Kidney tubule cell (primary cell): ENCODE measurements around the gene DAP.
A peak's percentile ranks its signal among the peaks of the same experiment; 100 is the strongest.

Source experiments
- DNase-seq: peaks from one replicate; pipeline ENCODE4 v3.0.0-alpha.2; 2018; ENCODE audit warnings: low spot score

The DAP gene

DNA sequence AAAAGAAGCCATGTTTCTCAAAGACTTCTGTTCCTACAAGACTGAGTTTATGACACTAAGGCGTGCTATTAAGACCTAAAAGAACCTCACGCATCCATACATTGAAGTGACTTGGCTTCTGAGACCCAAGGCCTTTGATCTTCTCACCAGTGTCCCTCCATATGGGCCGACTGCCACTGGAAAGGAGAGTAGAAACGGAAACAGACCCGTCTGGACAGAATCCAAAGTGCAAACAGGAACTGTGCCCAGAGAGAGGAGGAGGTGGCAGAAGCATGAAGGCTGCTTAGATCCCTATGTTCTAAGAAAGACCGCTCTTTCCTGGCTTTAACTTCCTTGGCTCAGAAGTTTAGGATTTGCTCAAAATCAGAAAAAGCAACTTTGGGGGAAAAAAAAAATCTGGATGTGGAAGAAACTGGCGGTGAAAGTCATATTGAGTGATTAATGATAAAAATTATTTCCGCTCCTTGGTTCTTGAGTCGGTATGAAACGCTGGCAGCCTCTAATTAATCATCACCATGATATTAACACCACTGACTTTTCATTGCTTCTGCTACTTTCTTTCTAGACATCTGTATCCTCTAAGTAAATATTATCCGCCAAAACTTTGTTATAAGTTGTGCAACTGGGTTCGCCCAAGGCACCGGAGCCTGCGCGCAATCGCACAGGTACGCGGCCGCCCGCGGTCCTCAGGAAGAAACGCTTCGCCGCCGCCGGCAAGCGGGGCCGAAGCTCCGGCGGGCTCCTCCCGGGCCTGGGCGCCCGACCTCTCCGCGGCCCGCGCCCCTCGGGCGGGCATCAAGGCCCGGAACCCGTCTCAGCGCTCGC lies 726 bp downstream of the DAP start:
- DNase-seq, result peak; percentile 67

GRCh38 chr5:10759111-10759510 lies 1.9 kb downstream of the DAP start:
- no peak for DNase-seq

DNA sequence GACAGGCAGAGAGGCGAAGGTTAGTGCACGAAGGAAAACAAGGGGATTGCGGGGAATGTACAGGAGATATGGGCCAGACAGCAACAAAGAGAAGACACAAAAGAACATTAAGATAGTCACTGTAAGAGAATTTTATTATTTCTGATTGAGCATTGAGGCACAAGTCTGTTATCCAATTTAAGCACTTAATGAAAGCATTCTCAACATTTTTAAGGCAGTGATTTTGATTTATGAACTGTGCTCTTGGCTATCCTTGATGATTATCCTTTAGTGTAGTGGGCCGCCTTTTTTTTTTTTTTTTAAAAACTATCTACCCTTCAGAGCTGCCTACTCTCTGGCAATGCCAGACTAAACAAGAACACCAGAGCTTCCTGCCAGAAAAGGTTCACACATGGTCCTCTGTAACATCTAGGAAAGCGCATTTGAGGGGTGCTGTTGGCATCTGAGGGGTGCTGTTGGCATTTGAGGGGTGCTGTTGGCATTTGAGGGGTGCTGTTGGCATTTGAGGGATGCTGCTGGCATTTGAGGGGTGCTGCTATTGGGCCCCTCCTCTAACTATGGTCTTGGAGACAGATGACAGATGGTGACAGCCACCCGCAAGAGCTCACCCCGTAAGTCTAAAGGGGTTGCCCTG lies 3.0 kb downstream of the DAP start:
- DNase-seq, result no peak

DNA sequence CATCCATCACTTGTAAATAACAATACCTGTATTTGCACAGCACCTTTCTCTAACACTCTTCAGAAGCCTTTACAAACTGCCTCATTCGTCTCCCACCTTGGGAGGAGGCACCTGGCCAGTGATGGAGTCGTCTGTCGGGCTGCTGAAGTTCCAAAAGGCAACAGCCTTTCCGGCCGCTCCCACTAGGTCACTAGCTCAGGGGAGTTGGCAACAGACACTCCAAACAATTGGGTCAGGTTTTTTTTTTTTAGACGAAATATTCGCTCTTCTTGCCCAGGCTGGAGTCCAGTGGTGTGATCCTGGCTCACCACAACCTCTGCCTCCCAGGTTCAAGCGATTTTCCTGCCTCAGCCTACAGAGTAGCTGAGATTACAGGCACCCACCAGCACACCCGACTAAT lies 4.0 kb downstream of the DAP start:
- DNase-seq, result no peak

DNA sequence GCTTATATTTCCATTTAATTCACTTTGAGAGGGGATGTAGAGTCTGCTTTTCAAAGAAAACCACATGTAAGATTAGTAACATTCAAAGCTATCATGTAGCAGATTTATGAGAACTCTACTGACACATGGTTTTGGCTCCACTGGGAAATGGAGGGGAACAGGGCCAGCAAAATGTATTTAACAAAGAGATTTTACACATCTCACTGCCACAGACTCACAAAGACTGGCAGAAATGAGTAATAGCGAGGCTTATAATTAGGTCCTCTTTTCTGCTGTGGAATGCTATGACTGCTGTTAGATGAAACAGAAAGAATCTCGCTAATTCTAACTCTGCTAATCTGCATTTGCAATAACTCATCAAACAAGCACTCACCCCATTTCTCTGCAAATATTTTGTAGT lies 4.5 kb downstream of the DAP start:
- DNase-seq, result peak; percentile 46

DNA sequence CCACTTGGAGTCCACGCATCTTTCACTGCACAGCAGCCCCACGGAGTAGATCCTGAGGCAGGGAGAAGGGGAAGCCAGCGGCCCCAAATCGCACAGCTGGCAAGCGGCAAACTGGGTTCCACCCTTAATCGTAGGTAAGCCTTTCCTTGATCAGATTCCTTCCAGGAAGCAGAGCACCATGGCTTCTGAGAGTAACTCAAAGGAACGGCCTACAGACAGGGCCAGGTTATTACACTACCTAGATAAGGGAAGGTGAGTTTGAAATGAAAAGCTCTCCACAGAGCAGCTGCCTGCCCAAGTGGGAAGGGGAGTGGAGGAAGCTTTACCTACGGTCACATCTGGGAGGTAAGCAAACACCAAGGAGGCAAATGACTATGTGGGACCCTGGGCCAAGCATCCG lies 7.9 kb downstream of the DAP start:
- DNase-seq, result no peak

DNA sequence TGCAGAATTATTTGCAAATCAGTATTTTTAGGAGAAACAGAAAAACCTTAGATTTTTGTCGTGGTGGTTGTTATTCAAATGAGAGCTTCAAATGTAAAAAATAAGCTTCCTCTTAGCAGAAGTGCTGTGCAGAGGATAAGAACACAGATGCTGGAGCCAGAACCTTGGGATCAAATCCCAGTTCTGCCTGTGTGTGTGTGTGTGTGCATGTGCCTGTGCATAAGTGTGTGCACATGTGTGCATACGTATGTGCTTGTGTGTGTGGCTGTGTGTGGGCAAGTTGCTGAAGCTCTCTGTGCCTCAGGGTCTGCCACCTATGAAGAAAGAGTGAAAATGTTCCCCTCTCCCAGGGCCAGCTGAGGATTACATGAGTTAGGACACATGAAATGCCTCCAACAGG lies 8.6 kb downstream of the DAP start:
- no peak for DNase-seq

- DNase-seq, result no peak
Measured at GRCh38 chr5:10750909-10751308, 10.1 kb downstream of the DAP start.

DNA sequence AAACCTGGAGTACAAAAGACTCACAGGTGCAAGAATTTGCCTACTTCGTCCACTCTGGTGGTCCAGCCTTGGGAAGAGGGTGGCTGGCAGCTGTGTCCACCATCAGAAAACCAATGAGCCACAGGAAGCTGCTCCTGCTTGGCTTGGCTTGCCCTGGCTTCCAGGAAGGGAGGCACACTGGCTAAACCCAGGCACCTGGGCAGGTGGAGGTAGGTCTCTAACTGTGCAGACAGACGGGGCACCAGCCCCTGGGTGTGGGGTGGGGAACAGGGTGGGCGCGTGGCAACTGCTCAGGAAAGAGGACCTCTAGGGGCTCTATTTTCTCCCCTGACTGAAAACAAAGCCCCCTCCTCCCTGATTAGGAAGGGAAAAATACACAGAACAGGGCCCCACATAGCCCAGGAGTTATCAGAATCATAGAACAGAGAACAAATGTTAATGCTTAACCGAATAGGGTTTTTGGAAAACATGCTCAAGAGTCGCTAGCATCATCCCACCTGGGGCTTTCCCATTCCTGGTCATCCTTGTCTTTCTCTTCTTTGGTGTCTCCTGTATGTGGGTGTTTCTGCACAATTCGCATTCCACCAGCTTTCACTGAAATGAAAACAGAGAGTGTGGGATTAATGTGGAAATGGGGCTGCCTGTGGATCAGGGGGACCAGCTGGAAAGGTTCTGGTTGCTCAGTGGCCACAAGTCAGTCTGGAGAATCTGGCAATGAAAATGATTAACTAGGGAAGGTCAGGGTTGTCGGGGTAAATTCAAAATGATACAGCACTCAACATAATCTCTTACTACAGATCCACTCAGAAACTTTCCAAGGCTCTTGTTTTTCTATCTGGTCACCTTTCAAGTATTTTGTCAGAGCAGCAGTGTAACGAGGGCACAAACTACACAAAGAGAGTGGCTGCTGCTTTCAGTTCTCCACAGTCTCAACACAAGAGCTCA lies 13.1 kb downstream of the DAP start:
- DNase-seq, result peak; percentile 79

- DNase-seq, result peak; percentile 78
Measured at GRCh38 chr5:10746711-10747110, 14.3 kb downstream of the DAP start.

DNA sequence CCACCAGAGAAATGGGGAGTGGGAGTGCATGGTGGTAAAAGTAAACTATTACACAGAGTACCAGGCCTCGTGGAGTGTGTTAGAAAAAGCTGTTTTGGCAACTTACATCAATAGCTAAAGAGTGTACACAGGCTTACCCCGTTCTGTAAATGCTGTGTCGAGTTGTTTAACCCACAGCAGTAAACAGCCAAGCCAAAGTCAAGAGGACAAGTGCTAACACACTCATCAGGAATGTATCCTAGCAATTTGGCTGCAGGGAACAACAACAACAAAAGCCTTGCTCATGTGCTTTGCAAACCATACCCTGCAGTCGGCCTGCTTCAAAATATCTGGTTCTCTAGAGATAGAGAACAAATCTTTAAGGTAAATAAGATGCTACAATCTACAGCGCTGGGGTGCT lies 15.9 kb downstream of the DAP start:
- DNase-seq, result peak; percentile 18

- no peak for DNase-seq
Measured at GRCh38 chr5:10744681-10745080, 16.4 kb downstream of the DAP start.

DNA sequence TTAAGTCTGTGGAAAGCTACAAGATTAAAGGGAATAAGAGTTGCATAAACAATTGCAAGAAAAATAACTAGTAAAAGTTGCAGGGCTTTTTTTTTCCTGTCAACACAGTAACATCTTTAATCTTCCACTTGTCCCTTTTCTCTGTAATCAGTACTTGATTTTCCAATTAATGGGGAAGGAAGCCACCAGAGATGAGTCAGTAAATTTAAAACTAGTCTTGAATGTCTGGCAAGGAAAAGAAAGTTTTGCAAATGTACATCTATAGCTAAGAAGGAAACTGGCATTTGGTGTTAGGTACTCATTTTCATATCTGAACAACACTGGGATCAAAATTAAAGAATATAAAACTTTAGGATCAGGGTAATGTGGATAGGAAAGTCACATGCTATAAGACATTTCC lies 17.1 kb downstream of the DAP start:
- DNase-seq, result no peak

- no peak for DNase-seq
Measured at GRCh38 chr5:10743526-10743925, 17.5 kb downstream of the DAP start.

DNA sequence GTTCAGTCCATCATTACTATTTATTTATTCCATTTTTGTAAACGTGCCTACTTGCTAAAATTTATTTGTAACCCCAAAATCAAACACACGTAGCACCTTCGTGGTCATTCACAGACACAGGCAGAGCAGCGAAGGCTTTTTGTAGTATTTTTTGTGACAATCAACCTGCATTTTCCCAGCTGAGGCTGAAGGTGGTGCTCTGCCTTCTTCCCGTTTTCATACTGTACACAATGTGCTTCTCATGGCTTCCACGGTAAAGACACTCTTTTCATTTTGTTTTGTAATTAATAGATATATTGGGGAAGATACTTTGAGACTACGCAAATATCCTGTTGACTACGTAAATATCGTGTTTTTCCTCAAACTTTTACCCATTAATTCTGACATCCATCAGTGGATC lies 19.4 kb downstream of the DAP start:
- DNase-seq, result no peak

DNA sequence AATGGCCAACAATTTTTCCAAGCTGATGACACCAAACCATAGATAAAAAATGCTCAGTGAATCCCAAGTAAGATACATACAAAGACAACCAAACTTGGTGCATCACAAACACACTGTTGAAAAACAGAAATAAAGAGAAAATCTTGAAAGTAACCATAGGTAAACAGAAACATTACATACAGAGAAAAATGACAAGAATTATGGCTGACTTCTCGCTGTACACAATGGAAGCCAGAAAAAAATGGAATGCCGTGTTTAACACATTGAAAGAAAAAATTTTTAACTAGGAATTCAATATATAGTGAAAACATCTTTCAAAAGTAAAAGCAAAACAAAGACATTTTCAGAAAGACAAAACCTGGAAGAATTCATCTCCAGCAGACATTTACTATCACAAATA lies 20.6 kb downstream of the DAP start:
- no peak for DNase-seq

DNA sequence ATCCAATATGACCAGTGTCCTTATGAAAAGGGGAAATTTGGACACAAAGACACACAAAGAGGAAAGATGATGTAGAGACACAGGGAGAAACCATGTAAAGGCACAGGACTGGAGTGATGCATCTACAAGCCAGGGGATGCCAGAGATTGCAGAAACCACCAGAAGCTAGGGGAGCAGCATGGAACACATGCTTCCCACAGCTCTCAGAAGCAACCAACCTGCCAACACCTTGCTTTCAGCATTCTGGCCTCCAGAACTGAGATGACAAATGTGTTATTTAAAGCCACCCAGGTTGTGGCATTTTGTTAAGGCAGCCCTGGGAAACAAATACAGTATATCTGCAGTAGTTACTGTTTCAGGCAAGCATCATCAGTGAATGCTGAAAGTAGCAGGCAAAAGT lies 23.2 kb downstream of the DAP start:
- no peak for DNase-seq

- DNase-seq, result no peak
Measured at GRCh38 chr5:10736808-10737207, 24.2 kb downstream of the DAP start.

DNA sequence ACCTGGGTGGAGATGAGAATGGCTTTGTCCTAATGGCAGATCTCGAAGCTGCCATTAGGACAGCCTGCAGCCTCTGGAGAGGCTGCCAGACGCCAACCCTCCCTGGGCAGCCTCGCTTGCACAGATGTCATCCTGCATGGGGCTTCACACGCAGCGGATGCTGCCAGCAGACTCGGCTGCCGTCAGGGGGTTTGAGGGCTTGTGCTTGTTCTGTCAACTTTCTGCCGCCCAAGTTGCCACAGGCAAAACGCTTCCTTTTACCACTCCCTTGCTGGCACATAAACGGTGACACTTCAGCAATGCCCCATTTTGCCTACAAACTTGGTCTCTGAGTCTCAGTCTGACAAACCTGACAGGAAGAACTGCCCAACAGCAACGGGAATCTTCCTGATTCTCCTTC lies 24.7 kb downstream of the DAP start:
- DNase-seq, result no peak

DNA sequence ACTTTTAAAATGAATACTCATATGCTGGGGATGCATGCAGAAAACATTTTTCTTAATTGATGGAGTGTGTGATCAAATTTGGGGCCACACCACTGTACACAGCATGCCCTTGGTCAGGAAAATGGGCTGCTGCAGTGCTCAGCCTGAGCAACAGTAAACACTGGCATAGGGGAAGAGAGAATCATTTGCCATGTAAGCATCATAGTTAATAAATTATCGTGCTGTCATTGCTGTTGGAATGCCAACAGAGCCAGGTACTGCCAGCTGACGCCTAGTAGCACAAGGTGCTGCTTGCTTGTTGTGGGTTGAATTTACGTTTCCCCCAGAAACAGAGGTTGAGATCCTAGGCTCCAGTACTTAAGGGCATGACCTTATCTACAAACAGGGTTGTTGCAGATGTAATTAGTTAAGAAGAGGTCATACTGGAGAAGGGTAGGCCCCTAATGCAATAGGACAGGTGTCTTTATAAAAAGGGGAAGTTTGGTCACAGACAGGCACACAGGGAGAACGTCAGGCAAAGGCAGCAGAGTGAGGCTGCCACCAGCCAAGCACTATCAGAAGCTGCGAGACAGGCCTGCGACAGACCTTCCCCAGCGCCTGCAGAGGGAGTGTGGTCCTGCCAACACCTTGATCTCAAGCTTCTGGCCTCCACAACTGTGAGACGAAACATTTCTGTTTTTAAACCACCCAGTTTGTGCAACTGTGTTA lies 25.3 kb downstream of the DAP start:
- DNase-seq, result peak; percentile 80

GRCh38 chr5:10734832-10735523 lies 26.1 kb downstream of the DAP start:
- peak; percentile 48 for DNase-seq
